NCI-H510A treated with DMSO at 0.1 percent for 48 hours (cell line): Measurements from ENCODE around the gene ELOF1.
"Not testable (repeated sequence)": the region's sequence is repeated elsewhere in the genome, so short reads cannot be mapped to it uniquely, and the experiment has no call there.

Experiments
- DNase-seq: peaks from one replicate; lab custom pipeline; 2025; lab: John Stamatoyannopoulos, UW

The ELOF1 gene

DNA sequence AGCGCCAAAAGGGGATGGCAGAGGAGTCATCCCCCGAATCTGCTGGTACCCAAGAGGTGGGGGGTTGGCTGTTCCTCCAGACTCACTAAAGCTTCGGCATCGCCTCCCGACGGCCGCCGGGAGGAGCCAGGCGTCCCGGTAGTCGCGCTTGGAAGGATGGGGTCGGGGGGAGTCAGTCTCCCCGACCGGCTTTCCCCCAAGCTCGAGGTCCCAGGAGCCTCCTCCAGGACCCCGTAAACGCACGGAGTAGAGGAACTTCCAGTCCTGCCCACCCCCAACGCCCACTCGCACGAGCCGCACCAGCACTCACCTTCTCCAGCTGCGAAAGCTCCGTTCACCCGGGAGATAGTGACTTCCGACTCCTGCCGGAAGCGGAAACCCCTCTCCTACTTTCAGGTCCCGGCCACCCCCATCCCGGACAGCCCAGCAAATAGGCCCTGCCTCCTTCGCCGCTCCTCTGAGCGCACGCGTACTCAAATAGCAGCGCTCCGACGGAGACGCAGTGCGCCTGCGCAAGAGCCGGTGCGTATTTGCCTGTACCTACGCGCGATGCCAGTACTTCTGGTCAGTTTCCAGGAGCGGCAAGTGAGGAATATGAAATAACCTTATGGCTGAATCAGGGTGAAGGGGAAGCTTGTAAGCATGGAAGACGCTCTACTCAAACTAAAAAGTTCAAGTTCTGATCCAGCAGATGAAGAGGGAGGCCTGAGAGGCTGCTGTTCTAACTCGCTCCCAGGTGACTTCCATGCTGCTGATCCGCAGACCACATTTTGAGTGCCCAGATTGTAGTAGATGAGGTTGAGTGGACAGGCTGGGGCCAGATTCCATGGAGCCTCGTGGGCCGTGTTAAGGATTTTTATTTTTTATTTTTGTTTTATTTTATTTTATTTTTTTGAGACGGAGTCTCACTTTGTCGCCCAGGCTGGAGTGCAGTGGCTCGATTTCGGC, at the start of gene ELOF1:
Gene ELOF1 (minus strand): TSS at position 350 of the 948 bp plus-strand sequence. CDS start 4,883 bp downstream, outside the sequence.
- DNase-seq = peak; percentile 96

DNA sequence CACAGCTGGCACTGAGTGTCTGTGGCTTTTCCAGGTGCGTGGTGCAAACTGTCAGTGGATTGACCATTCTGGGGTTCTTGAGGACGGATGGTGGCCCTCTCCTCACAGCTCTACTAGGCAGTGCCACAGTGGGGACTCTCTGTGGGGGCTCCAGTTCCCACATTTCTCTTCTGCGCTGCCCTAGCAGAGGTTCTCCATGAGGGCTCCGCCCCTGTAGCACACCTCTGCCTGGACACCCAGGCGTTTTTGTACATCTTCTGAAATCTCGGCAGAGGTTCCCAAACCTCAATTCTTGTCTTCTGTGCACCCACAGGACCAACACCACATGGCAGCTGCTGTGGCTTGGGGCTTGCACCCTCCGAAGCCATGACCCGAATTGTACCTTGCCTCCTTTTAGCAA, 47.5 kb upstream of the ELOF1 start:
- no peak for DNase-seq

DNA sequence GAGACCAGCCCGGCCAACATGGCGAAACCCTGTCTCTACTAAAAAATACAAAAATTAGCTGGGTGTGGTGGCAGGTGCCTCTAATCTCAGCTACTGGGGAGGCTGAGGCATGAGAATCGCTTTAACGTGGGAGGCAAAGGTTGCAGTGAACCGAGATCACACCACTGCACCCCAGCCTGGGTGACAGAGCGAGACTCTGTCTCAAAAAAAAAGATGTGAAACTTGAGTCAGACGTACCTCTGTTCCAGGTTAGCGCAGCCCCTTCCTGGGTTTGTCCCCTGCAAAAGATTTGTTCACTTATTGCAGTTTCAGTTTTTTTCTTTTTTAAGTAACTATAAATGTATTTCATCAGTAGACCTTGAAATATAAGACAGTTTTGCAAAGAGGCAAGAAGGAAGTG, 40.7 kb upstream of the ELOF1 start:
- not testable (repeated sequence) for DNase-seq

DNA sequence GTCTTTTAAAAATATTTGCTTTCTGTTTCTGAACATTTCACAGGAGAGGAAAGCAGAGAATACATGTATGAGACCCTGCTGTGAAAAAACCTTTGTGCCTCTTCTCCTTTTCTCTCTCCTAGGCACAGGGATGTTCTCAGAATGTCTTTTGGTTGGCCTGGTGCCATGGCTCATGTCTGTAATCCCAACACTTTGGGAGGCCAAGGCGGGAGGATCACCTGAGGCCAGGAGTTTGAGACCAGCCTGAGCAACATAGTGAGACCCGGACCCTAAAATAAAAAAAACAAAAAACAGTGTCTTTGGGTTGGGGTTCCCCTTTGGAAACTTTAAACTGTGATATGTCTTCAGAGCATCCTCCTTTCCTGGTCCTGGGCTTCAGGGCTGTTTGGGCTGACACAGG, 39.7 kb upstream of the ELOF1 start:
- no peak for DNase-seq

DNA sequence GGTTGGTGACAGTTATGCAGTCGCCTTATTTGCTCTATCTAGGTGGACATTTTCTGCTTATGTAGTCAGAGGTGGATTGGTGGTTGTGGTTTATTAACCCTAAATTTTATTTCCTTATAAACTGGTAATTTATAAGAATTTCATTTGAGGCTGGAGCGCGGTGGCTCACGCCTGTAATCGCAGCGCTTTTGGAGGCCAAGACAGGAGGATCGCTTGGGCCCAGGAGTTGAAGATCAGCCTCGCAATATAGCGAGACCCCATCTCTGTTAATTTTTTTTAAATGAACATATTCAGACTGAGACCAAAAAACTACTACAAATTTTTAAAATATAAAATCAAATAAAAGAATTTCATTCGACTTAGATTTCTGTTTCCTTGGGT, 39.1 kb upstream of the ELOF1 start:
- DNase-seq = no peak

DNA sequence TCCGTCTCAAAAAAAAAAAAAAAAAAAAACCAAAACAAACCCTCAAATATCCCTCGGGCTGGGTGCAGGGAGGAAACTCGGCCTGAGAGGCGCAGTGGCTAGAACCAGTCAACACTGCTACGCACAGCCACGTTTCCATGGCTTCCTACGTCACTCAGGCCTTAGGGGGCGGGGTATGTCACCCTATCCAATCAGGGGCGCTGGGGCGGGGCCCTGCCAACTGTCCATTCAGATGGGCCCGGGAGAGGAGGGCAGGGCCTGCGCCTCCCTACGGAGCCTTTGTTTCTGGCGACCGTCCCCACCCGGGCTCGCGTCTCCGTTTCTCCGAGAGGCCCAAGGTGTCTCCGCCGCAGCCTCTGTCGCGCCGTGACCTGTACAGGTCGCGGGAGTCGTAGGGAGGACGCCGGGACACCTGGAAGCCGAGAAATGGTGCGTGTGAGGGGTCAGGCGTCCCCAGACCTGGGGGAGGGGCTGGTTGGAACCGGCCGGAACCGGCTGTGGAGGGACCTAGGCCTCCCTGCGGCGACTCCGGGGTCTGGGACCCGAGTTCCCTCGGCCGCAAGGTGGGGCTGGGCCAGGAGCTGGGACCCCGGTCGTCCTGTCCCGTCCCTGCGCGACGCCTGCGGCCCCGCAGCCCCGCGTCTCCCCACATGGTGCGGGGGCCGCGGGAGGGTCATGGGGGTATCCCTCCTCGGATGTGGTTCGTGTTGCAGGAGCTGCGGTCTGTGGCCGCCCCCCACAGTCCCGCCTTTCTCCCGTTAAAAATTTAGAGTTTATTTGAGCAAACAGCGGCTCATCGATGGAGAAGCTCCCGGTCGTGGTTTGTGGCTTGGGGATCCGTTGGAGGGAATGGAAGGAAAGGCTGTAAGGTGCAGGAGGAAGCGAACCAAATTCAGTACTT, 38.4 kb upstream of the ELOF1 start, which contains the start of gene ZNF627:
Gene ZNF627 (plus strand): TSS at position 282 of the 901 bp plus-strand sequence. CDS start 145 bp downstream, at position 427.
- peak; percentile 96 for DNase-seq

DNA sequence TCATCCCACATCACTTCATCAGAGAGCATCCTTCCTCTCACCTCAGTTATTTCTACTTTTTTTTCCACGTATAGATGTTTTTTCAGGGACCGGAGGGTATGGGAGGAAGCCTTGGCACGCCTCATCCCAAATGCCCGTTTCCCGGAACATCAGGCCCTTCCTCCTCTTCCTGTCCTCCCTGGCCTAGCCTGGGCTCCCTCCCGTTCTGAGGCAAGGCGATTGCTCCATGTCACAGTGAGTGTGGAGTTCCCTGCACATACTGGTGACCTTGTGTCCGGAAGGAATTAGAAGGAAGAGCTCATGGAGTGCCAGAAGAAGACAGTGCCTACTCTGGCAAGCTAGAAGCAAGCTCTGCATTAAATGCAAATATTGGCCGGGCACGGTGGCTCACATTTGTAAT, 37.1 kb upstream of the ELOF1 start:
- no peak for DNase-seq

DNA sequence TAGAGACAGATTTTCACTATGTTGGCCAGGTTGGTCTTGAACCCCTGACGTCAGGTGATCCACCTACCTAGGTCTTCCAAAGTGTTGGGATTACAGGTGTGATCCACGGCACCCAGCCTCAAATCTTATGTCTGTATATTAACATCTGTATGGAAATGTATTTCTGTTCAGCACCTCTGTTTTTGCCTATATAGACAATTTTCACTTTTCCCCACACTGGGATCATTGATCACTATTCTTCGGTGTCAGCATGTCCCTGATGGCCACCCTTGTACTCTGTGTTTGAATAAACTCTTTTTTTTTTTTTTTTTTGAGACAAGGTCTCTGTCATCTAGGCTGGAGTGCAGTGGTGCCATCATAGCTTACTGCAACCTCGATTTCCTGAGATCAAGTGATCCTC, 35.1 kb upstream of the ELOF1 start:
- no peak for DNase-seq

DNA sequence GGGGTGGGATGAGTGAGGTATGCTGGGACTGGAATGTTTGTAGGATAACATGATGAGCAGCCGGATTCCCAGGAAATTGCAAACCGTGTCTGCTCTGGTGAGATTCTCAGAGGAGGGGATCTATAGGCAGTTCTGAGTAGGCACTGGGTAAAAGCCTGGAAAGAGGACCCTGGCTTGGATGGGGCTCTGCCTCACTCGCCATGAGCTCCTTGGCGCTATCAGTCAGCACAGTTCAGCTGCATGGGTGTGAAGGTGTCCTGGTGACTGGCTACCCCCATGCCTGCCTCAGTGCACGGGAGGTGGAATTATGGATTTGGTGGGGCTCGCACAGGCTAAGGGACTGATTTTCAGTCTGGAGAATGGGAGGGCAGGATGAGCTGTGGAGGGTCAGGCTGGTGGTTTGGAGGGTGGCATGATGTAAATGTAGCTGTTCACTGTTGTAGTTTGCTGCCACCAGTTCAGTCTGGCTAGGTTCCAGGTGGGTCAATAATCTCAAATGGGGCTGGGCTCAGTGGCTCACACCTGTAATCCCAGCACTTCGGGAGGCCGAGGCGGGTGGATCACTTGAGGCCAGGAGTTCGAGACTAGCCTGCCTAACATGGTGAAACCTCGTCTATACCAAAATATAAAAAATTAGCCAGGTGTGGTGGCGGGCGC, 29.1 kb upstream of the ELOF1 start:
- DNase-seq = no peak

DNA sequence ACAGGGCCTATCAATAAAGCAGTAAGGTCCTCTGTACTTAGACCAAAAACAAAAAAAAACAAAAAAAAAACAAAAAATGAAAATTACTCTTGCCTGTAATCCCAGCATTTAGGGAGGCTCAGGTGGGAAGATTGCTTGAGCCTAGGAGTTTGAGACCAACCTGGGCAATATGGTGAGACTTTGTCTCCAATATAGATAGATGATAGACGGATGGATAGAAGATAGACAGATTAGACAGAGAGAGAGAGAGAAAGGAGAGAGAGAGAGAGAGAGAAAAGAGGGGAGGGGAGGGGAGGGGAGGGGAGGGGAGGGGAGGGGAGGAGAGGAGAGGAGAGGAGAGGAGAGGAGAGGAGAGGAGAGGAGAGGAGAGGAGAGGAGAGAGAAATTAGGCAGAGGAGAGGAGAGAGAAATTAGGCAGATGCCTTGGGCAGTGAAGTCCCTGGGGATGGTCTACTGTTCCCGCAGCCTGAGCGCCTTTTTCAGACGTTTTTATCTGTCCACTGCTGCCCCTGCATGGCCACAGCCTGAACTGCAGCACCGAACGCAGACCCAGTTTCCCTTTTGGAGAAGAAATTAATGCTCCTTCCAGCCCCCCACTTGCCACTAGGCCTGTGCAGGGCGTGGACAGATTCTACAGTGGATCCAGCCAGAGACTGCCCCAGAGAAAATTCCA, 28.4 kb upstream of the ELOF1 start:
- DNase-seq = peak; percentile 43

DNA sequence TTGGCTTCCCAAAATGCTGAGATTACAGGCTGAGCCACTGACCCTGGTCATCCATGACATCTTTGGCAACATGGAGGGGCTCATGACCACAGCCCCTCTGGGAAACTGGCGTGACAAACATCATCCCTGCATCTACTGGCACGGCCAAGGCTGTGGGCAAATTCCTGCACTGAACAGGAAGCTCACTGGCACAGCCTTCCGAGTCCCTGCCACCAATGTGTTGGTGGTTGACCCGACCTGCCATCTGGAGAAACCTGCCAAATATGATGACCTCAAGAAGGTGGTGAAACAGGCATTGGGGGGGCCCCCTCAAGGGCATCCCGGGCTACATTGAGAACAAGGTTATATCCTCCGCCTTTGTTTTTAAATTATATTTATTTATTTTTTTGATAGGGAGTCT, 27.3 kb upstream of the ELOF1 start:
- no peak for DNase-seq

DNA sequence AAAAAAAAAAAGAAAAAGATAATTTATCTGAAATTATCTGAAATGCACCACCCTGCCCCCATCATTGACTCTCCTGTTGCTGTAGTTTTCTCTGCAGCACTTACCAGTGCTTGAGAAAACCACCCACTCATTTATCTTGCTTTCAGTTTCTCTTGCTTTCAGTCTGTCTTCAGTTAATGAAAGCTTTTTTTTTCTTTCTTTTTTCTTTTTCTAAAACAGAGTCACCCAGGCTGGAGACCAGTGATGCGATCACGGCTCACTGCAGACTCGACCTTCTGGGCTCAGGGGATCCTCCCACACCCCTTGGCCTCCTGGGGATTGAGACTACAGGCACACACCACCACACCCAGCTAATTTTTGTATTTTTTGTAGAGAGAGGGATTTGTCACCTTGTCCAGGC, 22.7 kb upstream of the ELOF1 start:
- DNase-seq = no peak

DNA sequence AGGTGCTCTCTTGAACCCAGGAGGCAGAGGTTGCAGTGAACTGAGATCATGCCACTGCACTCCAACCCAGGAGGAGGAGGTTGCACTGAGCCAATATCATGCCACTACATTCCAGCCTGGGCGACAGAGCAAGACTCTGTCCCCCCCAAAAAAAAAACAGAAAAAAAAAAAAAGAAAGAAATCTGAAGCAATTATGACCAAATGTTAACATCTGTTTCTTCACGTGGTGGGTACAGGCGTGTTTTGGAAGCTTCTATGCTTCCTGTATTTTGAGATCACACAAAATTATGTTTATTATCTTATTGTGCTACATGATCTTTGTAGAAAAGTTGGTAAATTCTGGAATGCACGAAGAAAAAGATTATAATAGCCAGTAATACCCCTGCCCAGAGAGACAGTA, 21.1 kb upstream of the ELOF1 start:
- DNase-seq = no peak

DNA sequence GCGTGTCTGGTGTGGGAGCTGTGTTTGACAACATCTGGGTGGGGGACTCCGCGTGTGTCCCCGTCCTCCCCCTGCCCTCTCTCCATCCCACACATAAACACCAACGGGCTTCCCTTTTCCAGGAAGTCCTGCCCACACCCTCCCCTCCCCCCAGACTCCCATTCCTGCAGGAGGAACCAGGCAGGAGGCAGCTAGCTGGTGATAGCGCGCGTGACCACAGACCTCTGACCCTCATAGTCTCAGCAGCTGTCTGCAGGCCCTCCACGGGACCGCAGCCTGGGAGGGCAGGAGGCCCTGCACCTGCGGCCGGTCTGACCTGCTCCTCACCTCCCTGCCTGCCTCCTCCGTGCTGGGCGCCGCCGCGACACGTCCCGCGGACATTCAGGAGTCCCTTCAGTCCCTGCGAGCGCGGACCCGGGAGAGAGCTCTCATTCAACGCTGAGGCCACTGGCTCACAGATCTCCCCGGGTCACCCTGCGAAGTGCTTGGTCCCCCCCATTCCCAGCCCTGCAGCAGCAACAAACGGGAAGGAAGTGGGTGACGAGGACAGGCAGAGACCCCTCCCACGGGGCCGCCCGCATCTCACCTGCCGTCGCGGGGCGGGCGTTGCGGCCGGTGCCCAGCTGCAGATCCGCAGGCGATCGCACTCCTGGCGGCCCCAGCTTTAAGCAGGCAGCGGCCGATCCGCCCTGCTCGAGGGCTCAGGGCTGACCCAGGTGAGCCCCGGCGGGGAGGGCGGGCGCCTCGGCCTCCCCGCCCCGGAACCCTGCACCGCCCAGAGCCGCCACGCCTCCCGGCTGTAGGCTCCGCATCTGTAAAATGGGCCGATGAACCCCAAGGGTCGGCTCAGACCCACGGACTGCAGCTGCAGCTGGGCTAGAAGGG, 19.5 kb upstream of the ELOF1 start:
- DNase-seq = no peak

DNA sequence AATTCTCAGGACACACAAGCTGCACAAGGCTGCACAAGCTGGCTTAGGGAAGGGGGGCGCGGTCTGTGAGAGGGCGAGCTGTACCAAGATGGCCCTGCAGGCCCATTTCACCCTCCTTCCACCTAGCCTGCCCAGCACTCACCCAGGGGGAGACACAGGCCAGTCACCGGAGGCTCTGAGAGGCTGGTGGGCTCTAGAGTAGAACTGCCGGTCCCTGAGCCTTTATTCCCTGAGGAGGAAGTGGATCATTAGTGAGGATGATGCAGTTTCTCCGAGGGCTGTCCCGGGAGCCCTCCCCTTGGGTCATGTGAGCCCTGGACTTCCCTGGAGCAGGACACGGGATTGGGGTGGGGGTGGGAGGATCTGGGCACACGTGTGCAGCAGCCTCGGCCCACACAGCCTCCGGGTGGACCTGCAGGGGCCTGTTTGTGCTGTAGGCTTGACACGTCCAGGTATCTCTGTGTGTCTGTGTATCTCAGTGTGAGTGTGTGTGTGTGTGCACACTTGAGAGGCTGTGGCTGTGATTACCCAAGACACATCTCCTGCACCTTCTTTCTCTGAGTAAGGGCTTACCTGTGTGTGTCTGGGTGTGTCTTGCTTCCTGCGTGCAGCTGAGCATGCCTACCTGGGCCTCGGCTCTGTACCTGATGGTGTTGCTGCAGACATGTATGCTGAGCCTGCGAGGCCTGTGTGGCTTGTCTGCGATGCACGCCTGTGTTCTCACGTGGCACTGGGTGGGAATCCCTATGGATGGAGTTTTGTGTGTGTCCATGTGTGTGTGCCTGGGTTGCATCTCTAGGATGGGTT, 18.6 kb upstream of the ELOF1 start, which contains the start of gene ACP5:
Gene ACP5 (minus strand): TSS at position 195 of the 807 bp plus-strand sequence. CDS start 328 bp downstream, outside the sequence.
- no peak for DNase-seq

DNA sequence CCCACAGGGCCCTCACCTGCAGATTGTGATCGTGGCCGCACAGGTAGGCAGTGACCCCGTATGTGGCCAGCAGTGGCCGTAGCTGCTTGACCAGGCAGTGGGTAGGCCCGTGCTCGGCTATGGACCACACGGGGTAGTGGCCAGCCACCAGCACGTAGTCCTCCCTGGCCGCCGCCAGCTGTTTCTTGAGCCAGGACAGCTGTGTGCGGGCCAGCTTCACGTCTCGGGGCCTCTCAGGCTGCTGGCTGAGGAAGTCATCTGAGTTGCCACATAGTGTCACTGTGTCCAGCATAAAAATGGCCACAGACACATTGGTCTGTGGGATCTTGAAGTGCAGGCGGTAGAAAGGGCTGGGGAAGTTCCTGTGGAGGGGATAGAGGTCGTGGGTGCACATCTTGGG, 17.2 kb upstream of the ELOF1 start:
- no peak for DNase-seq

DNA sequence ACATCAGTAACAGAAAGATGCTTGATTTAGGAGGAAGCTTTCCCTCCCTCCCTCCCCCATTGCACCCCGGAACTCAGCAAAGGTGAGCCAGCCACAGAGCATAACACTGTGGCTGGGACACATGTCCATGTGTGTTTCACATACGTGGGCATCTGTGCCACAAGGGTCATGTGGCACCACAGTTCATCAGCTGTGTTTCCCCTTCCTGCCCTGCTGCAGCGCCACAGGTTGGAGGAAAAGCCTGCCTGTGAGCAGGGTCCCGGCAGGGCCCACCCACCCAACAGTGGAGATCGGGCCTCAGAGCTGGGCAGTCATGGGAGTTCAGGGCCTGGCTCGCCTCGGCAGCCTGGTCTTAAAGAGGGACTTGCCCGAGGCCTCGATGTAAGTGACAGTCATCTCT, 15.7 kb upstream of the ELOF1 start:
- no peak for DNase-seq

DNA sequence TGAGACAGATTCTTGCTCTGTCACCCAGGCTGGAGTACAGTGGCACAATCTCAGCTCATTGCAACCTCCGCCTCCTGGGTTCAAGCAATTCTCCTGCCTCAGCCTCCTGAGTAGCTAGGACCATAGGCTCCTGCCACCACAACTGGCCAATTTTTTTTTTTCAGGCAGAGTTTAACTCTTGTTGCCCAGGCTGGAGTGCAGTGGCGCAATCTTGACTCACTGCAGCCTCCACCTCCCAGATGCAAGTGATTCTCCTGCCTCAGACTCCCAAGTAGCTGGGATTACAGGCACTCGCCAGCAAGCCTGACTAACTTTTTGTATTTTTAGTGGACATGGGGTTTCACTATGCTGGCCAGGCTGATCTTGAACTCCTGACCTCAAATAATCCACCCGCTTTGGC, 14.7 kb upstream of the ELOF1 start:
- DNase-seq = not testable (repeated sequence)

DNA sequence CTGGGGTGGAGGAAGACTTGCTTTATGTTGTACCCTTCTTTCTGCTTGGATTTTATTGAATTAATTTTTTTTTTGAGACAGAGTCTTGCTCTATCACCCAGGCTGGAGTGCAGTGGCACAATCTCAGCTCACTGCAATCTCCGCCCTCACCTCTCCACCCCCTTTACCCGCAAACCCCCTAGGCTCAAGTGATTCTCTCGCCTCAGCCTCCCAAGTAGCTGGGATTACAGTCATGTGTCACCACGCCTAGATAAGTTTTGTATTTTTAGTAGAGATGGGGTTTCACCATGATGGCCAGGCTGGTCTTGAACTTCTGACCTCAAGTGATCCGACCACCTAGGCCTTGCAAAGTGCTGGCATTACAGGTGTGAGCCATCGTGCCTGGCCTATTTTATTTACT, 14.3 kb upstream of the ELOF1 start:
- DNase-seq = not testable (repeated sequence)

DNA sequence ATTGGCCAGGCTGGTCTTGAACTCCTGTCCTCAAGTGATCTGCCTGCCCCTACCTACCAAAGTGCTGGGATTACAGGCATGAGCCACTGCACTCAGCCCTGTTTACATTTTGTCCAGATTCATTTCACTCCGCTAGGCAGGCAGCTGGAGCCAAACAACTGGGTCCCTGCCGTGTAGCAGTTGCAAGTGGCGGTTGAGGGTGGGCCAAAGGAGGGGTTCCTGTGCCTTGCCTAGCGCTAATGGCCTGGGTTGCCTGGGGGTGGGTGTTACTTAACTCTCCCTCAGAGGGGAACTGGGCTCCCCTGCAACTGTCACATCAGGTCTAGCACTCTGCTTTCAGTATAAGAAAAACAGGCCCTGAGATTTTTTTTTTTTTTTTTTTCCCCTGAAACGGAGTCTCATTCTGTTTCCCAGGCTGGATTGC, 11.0 kb upstream of the ELOF1 start:
- DNase-seq = no peak
